SH-SY5Y (cell line): Measurements from ENCODE around the gene CITED4.

Source experiments
- GATA2 ChIP-seq: IDR thresholded peaks from 2 replicates; pipeline ENCODE4 v1.6.1; 2011; ENCODE audit warnings: mild to moderate bottlenecking, low read depth, low read length
- GATA3 ChIP-seq: IDR thresholded peaks from 2 replicates; pipeline ENCODE4 v1.6.1; 2011; ENCODE audit warnings: low read depth, mild to moderate bottlenecking, low read length, moderate library complexity

- TF ChIP-seq GATA2 (no peak), GATA3 (no peak)
Observed at GRCh38 chr1:40819101-40819500, 43.1 kb downstream of the CITED4 start.
